ENCODE measurements around the gene URAD.

- no peak for TF ChIP-seq CTCF (IDR thresholded peaks at IDR 0.05; ENCODE audit: borderline replicate concordance, extremely low read depth, low read length, poor library complexity, severe bottlenecking)
- TF ChIP-seq EZH2 (IDR thresholded peaks at IDR 0.05; ENCODE audit: borderline replicate concordance, low read depth, low read length, severe bottlenecking): no peak
Measured at GRCh38 chr13:28027071-28027470, 38.6 kb upstream of the URAD start.

Measured in DND-41 (cell line).